HG03095 (cell line): Measurements from ENCODE around the gene PERM1.
"Not testable (repeated sequence)": the region's sequence is repeated elsewhere in the genome, so short reads cannot be mapped to it uniquely, and the experiment has no call there.

ENCODE experiments used
- ATAC-seq: cut with Tn5 transposase; IDR thresholded peaks from one replicate; pipeline ENCODE4 v1.9.1; 2021; ENCODE audit warnings: moderate library complexity; ENCODE audit not compliant: unreplicated experiment

PERM1 gene

DNA sequence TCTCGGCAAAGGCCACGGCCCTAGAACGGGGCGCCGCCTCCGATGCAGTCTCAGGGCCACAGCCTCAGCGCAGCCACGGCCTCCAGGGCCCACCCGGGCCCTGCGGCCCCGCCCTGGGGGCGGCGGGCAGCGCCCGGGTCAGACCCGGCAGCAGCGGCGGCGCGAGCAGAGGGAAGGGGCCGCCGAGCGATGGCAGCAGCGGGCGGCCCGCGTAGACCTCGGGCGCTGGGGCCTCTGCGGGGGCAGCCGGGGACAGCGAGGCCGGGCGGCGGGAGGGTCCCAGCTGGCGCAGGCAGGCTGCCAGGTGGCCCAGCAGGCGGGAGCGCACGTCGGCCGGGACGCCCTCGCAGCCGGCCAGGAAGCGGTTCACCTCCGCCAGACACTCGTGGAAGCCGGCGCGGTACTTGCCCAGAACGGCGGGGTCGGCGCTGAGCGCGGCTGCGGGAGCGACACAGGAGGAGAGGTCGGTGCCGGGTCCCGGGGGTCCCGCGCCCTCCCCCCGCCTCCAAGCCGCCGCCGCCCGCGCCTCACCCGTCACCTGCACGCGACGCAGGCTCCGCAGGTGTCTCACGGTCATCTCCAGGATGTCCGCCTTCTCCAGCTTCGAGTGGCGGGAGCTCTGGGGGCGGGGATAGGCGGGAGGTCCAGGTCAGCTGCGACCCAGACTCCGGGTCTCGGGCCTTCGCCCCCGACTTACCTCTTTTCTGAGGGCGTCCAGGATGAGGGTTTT lies 17.3 kb upstream of the PERM1 start:
- no peak for ATAC-seq

GRCh38 chr1:998745-998994 lies 16.8 kb upstream of the PERM1 start:
- ATAC-seq, result no peak

DNA sequence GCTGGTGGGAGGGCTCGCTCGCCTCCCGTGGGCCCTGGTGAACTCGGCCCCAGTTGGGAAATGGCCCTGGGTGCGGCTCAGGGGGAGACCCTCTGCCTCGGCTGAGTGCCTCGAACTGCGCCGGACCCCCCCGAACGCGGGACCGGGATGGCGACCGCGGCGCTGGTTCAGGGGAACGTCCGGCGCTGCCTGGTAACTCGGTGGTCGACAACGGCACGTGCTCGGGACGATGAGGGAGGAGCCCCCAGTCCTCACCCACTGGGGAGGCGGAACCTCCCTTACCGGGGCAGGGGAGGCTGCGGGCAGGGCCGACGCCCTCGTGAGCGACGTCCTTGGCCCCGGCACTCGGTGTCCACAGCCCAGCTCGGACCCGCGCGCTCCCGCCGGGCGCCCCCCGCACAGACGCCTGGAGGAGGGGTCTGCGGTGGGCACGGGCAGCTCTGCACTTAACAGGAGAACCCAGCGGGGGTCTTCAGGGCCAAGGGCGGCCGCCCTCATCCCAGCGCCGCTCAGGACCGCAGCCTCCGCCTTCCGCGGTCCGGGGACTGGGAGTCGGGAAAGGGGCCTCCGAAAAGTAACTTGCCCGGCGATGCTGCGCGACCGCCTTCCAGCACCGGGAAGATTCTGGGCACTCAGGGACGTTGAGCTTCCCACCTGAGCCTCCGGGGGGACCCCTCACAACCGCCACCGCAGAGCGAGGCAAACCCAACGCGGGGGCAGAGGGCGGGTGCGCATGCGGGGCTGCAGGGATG lies 16.3 kb upstream of the PERM1 start:
- ATAC-seq, result no peak

- no peak for ATAC-seq
These were observed 15.8 kb upstream of the PERM1 start for GRCh38 chr1:997713-997992.

GRCh38 chr1:996851-997712 lies 15.2 kb upstream of the PERM1 start:
- no peak for ATAC-seq

DNA sequence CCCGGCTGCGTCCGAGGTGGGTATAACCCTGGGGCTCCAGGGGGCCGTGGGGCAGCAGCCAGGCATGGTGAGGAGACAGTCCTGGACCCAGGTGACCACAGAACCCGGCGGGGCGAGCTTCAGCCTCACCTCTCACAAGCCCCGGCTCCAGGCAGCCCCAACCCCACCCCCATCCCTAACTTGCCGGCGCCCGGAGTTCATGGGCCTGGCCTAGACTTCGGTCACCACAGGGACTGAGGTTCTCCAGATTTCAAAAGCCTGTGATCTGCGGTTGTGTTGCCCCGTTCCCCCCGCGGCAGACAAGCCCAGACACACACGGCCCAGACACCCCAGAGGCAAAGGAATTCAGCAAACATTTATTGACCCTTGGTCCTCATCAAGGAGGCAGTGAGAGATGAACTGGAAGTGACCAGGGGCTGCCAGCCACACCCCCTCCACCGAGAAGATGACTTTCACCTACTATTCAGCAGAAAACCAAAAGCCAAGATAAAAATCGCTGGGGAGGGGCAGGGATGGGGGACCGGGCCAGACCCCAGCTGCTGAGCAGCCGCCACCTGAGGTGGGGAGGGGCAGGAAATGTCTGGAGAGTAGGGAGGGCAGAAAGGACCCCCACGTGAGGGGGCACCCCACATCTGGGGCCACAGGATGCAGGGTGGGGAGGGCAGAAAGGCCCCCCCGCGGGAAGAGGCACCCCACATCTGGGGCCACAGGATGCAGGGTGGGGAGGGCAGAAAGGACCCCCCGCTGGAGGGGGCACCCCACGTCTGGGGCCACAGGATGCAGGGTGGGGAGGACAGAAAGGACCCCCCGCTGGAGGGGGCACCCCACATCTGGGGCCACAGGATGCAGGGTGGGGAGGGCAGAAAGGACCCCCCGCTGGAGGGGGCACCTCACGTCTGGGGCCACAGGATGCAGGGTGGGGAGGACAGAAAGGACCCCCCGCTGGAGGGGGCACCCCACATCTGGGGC lies 14.1 kb upstream of the PERM1 start:
- ATAC-seq, result no peak

- not testable (repeated sequence) for ATAC-seq
These were observed 12.7 kb upstream of the PERM1 start for GRCh38 chr1:994546-994945.

DNA sequence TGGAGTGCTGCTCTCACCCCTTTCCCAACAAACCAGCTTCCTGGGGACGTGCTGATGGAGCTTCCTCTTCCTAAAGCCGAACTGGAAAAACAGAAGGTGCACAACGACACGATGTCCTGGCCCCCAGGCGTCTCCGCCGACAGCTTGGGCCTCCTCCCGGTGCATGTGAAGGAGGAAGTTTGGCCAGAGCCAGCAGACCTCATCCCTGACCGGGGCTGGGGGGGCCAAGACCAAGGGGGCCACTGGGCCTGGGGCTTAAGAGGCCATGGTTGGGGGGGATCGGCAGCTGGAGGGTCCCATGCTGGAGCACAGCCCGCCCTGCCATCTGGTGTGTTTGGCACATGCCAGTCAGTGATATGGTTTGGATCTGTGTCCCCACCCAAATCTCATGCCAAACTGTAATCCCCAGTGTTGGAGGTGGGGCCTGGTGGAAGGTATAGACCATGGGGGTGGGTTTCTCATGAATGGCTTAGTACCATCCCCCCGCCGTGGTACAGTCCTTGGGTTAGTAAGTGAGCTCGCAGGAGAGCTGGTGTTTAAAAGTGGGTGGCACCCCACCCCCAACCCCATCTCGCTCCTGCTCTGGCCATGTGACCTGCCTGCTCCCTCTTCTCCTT lies 11.6 kb upstream of the PERM1 start:
- ATAC-seq, result no peak

GRCh38 chr1:992362-992761 lies 10.5 kb upstream of the PERM1 start:
- ATAC-seq, result no peak

DNA sequence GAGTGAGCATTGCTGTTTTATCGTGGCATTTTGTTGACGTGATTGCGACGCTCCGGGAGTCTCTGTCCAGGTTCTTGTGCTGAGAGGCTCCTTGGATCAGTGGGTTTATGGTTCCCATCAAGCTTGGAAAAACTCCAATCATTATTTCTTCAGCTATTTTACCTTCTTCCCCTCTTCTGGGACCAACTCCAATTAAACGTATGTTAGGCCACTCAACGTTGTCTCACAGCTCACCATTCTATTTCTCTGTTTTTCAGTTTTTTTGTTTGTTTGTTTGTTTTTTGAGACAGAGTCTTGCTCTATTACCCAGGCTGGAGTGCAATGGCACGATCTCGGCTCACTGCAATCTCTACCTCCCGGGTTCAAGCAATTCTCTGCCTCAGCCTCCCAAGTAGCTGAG lies 10.0 kb upstream of the PERM1 start:
- no peak for ATAC-seq

- not testable (repeated sequence) for ATAC-seq
These were observed 9.4 kb upstream of the PERM1 start for GRCh38 chr1:991275-991674.

GRCh38 chr1:988061-988460 lies 6.2 kb upstream of the PERM1 start:
- ATAC-seq, result not testable (repeated sequence)

GRCh38 chr1:985126-985525 lies 3.2 kb upstream of the PERM1 start:
- no peak for ATAC-seq

DNA sequence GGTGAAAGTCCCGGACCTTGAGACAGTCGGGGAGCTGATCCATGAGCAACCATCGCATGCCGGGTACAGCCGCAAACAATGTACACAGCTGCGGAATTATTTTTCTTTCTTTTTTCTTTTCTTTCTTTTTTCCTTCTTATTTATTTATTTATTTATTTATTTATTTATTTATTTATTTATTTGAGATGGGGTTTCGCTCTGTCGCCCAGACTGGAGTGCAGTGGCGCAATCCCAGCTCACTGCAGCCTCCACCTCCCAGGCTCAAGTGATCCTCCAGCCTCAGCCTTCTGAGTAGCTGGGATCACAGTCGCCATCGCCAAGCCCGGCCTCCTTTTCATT lies 2.6 kb upstream of the PERM1 start:
- ATAC-seq, result no peak

DNA sequence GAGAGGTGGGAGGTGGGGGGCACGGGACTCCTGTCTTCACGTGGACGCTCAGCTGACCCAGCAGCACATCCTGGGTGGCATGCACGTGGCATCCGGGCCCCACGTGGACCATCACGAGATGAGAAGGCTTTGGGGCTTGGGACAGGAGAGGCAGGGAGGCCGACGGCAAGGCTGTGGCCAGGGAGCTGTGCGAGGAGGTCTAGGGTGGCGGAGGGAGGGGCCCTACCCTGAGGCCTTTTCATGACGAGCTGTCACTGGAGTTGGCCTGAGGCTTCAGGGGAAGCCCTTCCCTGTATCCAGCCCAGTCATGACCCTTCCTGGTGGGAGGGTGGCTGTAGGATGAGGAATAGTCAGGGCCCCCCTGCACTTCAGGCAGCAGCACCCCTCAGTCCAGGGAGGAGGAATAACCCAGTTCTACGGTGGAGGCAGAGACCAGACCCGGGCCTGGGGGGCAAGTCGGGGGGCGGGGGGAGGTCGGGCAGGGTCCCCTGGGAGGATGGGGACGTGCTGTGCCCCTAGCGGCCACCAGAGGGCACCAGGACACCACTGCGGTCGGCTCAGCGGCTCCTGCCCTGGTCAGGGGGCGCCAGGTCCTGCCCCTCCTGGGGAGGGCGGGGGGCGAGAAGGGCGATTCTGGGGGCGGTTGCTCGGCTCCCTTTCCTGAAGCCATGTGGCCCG lies 2.0 kb upstream of the PERM1 start:
- no peak for ATAC-seq

DNA sequence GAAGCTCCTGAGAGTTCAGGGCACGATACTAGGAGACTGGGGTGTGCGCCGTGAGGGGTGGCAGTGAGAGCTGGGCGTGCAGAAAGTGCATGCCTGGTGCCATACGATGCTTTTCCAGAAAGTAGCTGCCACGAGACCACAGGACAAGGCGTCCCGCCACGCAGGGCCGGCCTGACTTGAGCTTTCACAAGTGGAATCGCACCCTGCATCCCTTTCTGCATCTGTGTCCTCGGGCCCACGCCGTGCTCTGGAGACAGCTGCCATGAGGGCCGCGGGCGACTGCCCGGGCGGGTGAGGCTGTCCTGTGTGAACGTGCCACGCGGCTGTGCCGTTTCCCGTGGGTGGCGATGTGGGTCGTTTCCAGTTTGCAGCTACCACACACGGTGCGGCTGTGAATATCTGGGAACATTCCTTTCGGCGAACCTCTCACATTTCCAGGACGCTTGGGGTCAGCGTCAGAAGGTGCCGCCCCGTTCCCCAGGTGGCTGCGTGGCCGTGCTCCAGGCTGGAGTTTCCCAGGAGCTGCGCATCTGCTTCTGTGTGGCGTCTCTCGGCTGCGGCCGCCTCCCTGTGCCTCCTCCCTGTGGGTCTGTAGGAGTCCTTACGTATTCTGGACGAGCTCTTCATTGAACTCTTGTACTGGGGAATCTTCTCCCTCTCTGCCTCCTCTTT lies 1.0 kb upstream of the PERM1 start:
- no peak for ATAC-seq

DNA sequence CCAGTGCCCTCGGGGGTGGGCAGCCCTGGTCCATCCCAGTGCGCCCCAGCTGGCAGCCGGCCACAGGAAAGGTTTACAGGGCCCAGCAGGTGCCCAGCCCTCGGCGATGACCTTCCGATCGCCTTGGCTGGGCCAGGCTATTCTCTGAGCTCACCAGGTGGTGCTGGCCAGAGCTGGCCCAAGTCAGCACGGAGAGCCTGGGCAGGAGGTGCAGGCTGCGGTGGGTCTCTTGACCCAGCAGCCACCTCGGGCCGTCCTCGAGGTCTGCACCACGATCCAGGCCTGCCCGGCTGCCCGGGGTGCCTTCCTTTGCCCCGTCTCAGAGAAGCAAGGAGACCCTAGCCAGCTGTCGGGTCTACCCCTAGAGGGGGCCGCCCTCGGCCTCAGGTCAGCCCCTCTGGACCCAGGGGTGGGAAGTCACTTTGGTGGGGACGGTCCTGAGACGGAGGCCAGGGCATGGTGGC lies 370 bp downstream of the PERM1 start:
- no peak for ATAC-seq

DNA sequence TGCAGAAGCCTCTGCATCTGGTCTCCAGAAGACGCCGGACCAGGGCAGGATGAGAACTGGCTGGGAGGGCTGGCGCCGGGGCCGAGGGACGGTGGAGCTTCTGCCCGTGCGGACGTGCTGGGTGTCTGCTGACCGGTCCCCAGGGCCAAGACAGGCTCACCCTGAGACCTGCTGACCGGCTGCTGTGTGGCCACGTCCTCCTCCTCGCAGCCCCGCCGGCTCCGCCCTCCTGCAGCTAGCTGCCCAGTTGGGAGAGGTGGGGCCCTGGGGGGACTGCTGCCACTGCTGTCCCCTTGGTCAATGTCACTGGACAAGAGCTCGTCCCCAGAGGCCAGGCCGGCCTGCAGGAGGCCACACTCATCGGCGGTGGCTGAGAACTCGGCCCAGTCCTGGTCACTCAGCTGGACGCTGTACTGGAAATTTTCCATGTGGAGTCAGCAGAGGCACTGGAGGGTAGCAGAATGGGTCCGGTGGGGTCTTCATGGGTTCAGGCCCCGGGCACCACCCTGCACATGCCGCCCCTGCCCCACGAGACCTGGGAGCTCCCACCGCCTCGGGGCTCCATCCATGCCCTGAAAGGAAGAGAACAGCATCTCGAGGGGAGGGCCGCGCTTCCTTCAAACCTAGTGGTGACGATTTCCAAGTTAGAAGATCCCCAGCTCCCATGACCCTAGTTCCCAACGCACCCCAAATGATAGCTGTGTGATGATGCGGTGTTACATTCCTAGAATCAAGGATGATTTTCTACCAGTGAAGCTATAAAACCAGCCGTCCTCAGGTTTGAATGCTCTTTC lies 1.1 kb downstream of the PERM1 start:
- ATAC-seq, result no peak

DNA sequence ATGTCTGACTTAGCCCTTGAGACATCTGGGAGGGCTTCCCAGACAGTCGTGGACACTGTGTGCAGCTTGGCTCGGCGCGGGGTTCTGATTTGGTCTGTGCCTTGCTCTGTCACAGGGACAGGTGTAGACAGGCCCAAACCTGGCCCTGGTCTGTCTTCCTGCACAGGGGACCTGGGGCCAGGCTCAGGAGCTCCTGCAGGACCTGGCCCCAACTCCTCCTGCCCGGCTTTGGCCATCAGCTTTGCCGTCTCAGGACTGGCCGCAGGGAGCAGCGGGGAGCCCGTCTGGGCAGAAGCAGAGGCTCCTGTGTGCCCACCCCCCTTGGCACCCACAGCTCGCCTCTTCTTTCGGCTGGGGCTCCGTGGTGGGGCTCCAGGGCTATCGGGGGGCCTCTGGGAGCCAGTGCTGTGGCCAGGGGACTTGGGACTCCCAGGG lies 1.7 kb downstream of the PERM1 start:
- no peak for ATAC-seq
